HFF-Myc (cell line): Measurements from ENCODE around the gene MSH5.

Source experiments
- DNase-seq: peaks from one replicate; pipeline ENCODE4 v3.0.0-alpha.2; 2011; ENCODE audit warnings: low read depth; ENCODE audit errors: extremely low read depth
- H3K4me3 ChIP-seq: replicated peaks from 2 replicates; pipeline ENCODE4 v1.5.1; 2011; ENCODE audit warnings: low read depth, mild to moderate bottlenecking, control low read depth, low read length
- TF ChIP-seq, protein P1 (sequence below): IDR thresholded peaks from 2 replicates; pipeline ENCODE4 v1.5.1; 2012; ENCODE audit warnings: mild to moderate bottlenecking, low read depth, low read length, control low read depth; ENCODE audit errors: missing control alignments

Gene MSH5

GRCh38 chr6:31771992-31772358 is 32.2 kb downstream of the MSH5 start:
- H3K4me3 ChIP-seq = no peak overlapping the region
- TF ChIP-seq, protein P1, sequence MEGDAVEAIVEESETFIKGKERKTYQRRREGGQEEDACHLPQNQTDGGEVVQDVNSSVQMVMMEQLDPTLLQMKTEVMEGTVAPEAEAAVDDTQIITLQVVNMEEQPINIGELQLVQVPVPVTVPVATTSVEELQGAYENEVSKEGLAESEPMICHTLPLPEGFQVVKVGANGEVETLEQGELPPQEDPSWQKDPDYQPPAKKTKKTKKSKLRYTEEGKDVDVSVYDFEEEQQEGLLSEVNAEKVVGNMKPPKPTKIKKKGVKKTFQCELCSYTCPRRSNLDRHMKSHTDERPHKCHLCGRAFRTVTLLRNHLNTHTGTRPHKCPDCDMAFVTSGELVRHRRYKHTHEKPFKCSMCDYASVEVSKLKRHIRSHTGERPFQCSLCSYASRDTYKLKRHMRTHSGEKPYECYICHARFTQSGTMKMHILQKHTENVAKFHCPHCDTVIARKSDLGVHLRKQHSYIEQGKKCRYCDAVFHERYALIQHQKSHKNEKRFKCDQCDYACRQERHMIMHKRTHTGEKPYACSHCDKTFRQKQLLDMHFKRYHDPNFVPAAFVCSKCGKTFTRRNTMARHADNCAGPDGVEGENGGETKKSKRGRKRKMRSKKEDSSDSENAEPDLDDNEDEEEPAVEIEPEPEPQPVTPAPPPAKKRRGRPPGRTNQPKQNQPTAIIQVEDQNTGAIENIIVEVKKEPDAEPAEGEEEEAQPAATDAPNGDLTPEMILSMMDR = no peak
- peak; percentile 32 for DNase-seq

- TF ChIP-seq, protein P1 = no peak
- DNase-seq = no peak
- H3K4me3 ChIP-seq = no peak overlapping the region
Measured at GRCh38 chr6:31775184-31775583, 35.4 kb downstream of the MSH5 start.

DNA sequence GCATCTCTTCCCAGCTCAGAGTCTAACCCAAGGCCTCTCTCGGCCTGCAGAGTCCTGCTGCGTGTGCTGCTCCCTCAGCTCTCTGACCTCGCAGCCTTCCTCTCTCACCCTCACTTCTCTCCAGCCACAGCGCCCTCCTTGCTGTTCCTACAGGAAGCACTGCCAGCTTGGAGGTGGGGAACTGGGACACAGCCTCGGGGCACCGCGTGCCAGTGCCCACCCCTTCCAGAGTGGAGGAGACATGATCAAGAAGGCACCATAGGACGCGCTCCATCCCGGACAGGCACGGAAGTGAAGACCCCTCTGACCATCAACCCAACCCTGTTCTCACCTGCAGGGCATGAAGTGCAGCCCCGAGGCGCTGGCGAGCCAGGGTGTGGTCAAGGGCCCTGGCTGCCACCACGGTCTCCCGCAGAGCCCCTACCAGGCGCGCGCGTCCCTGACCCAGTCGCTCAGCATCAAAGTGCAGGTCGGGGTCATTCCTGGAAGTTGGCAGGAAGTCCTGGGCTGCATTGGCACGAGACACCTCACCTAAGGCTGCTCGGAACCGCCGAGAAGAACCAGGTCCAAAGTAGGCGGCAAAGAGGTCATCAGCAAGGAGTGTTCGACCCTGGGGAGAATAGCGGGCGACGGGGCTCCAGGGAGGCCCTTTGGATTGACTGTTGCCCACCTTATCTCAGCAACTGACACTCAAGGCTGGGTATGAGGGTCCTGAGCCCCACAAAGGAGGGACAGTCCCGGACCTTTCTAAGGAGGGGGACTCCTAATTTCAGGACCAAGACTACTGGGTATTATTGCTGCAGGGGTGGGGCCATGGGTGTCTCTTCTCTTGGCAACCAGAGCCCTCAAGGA is 36.1 kb downstream of the MSH5 start:
- TF ChIP-seq, protein P1 = no peak
- no peak for DNase-seq
- no peak overlapping the region for H3K4me3 ChIP-seq

- no peak overlapping the region for H3K4me3 ChIP-seq
- no peak for DNase-seq
- TF ChIP-seq, protein P1 = no peak
Measured at GRCh38 chr6:31776485-31776988, 36.7 kb downstream of the MSH5 start.

DNA sequence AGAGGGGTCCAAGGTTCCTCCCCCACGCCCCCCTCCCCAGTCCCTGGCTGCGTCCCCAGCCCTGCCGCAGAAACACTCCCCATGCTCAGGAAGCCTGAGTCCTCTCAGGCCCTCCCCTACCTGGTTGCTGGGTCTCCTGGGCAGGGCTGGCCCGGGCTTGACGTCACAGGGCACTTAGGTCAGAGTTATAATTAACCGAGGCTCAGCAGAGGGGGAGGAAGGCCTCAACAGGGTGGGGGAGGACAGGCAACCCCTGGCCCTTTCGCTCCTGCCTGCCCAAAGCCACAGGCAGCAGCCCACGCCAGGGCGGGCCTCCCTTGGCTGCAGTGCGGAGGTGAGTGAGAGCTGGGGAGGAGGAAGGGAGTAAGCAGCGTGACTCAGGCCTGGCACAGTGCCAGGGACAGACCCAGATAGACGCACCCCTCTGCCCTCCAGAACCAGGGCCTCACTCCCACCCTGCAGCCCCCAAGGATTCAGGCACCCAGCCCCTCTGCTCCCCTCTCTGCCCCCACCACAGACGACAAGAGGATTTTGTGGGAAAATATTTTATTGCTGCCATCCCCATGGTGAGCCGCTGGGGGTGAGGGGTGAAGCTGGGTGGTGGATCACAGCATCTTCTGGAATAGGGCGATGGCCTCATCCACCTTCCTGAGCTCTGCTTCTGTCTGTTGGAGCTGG is 37.3 kb downstream of the MSH5 start, which contains the start of gene VWA7:
VWA7 (minus strand) TSS at position 340 of the 678 bp plus-strand sequence. CDS start 549 bp downstream, outside the sequence.
- DNase-seq = peak; percentile 44
- TF ChIP-seq, protein P1 = no peak
- no peak within 1 kb of the TSS for H3K4me3 ChIP-seq

DNA sequence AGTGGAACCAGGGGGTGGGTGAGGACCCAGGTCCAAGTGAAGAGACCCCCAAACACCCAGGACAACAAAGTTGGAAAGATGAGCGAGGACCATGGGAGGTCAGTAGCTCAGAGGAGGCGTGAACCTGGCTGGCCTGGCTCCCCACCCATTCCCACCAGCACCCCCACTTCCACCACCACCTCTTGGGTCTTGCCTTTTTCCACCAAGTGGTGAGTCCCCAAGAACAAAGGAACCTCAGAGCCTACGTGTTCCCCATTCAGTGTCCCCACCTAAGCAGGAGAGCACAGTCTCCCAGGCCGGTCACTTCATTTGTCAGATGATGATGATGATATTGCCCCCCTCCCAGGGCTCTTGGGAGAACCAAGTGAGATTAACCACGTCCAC is 37.9 kb downstream of the MSH5 start:
- TF ChIP-seq, protein P1 = no peak
- no peak for DNase-seq
- no peak overlapping the region for H3K4me3 ChIP-seq
